Measurements from ENCODE around the gene DPH5.

DPH5 gene

DNA sequence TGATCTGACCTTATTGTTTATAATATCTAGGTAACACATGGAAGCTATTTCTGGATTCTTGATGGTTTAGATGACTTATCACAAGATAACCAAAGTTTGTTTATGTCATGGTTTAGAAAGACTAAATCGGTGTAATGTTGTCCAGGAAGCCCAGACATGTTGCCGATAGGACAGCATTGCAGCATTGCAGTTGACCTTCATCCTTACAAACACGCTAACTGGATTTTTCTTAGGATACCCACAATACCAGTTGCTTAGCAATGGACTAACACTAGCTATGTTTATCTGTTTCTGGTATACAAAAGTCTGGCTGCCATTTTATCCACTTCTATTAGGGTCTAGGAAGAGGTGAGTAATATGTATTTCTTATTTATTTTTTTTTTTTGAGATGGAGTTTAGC, 11.7 kb upstream of the DPH5 start:
- TF ChIP-seq CEBPB (IDR thresholded peaks at IDR 0.05) (no peak), TCF12 (IDR thresholded peaks at IDR 0.05; ENCODE audit: low read depth) (no peak), EP300 (IDR thresholded peaks at IDR 0.05; ENCODE audit: borderline replicate concordance) (no peak), YY1 (IDR thresholded peaks at IDR 0.05; ENCODE audit: low read depth) (no peak), EGR1 (IDR thresholded peaks at IDR 0.05) (no peak), NFIC (IDR thresholded peaks at IDR 0.05) (no peak), RAD21 (IDR thresholded peaks at IDR 0.05; ENCODE audit: low read depth) (no peak), TEAD4 (IDR thresholded peaks at IDR 0.05) (no peak), CREB1 (IDR thresholded peaks at IDR 0.05; ENCODE audit: low read depth) (no peak)
- TF ChIP-seq, protein P1, sequence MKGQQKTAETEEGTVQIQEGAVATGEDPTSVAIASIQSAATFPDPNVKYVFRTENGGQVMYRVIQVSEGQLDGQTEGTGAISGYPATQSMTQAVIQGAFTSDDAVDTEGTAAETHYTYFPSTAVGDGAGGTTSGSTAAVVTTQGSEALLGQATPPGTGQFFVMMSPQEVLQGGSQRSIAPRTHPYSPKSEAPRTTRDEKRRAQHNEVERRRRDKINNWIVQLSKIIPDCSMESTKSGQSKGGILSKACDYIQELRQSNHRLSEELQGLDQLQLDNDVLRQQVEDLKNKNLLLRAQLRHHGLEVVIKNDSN (IDR thresholded peaks at IDR 0.05): no peak
- TF ChIP-seq, protein P2, sequence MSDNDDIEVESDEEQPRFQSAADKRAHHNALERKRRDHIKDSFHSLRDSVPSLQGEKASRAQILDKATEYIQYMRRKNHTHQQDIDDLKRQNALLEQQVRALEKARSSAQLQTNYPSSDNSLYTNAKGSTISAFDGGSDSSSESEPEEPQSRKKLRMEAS (IDR thresholded peaks at IDR 0.05): no peak
- TF ChIP-seq, protein P3, sequence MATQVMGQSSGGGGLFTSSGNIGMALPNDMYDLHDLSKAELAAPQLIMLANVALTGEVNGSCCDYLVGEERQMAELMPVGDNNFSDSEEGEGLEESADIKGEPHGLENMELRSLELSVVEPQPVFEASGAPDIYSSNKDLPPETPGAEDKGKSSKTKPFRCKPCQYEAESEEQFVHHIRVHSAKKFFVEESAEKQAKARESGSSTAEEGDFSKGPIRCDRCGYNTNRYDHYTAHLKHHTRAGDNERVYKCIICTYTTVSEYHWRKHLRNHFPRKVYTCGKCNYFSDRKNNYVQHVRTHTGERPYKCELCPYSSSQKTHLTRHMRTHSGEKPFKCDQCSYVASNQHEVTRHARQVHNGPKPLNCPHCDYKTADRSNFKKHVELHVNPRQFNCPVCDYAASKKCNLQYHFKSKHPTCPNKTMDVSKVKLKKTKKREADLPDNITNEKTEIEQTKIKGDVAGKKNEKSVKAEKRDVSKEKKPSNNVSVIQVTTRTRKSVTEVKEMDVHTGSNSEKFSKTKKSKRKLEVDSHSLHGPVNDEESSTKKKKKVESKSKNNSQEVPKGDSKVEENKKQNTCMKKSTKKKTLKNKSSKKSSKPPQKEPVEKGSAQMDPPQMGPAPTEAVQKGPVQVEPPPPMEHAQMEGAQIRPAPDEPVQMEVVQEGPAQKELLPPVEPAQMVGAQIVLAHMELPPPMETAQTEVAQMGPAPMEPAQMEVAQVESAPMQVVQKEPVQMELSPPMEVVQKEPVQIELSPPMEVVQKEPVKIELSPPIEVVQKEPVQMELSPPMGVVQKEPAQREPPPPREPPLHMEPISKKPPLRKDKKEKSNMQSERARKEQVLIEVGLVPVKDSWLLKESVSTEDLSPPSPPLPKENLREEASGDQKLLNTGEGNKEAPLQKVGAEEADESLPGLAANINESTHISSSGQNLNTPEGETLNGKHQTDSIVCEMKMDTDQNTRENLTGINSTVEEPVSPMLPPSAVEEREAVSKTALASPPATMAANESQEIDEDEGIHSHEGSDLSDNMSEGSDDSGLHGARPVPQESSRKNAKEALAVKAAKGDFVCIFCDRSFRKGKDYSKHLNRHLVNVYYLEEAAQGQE (IDR thresholded peaks at IDR 0.05; ENCODE audit: low read depth): no peak

DNA sequence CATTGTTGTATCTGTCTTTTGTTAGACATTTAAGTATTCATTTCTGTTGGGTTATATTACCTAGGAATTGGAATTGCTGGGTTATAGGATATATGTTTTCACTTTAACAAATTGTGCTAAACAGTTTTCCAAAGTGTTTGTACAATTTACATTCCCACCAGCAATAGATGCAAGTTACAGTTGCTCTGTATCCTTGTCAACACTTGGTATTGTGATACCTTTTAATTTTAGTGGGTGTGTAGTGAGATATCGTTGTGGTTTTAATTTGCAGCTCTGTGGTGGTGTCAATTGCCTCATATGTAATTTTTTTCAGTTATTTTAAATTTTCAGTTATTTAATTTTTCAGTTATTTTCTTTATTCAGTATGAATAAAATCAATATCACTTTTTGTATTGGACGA, 7.4 kb upstream of the DPH5 start:
- TF ChIP-seq RAD21 (IDR thresholded peaks at IDR 0.05; ENCODE audit: low read depth): no peak
- no peak for TF ChIP-seq TCF12 (IDR thresholded peaks at IDR 0.05; ENCODE audit: low read depth)
- TF ChIP-seq EP300 (IDR thresholded peaks at IDR 0.05; ENCODE audit: borderline replicate concordance): no peak
- TF ChIP-seq EGR1 (IDR thresholded peaks at IDR 0.05): no peak
- TF ChIP-seq, protein P2 (IDR thresholded peaks at IDR 0.05): no peak
- TF ChIP-seq ZBTB7A (IDR thresholded peaks at IDR 0.05; ENCODE audit: low read depth): no peak
- TF ChIP-seq, protein P3 (IDR thresholded peaks at IDR 0.05; ENCODE audit: low read depth): no peak
- no peak for TF ChIP-seq FOXM1 (IDR thresholded peaks at IDR 0.05; ENCODE audit: borderline replicate concordance, low read depth)
- TF ChIP-seq YY1 (IDR thresholded peaks at IDR 0.05; ENCODE audit: low read depth): no peak

DNA sequence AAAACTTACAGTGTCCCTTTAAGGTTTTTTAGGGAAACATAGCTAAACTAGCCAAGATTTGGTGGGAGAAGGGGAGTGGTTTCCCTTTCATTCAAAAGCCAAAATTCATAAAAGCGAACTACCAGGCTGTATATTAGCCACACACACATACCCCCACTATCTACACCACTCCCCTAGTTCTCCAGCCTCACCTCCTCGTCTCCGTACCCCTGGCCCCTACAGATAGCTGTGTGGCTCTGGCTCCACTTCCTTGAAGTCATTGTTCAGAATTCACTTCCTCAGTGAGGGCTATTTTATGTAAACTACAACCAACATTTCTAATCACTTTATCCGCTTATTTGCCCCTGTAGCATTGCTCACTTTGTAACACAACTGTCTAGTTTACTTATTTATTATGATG, 5.3 kb upstream of the DPH5 start:
- TF ChIP-seq, protein P1 (IDR thresholded peaks at IDR 0.05): no peak
- no peak for TF ChIP-seq TEAD4 (IDR thresholded peaks at IDR 0.05)
- TF ChIP-seq, protein P2 (IDR thresholded peaks at IDR 0.05): no peak
- TF ChIP-seq TAF1 (IDR thresholded peaks at IDR 0.05; ENCODE audit: low read depth): no peak
- no peak for TF ChIP-seq EGR1 (IDR thresholded peaks at IDR 0.05)
- TF ChIP-seq YY1 (IDR thresholded peaks at IDR 0.05; ENCODE audit: low read depth): no peak
- TF ChIP-seq CREB1 (IDR thresholded peaks at IDR 0.05; ENCODE audit: low read depth): no peak
- no peak for TF ChIP-seq NFIC (IDR thresholded peaks at IDR 0.05)
- TF ChIP-seq RAD21 (IDR thresholded peaks at IDR 0.05; ENCODE audit: low read depth): no peak
- no peak for TF ChIP-seq FOXM1 (IDR thresholded peaks at IDR 0.05; ENCODE audit: borderline replicate concordance, low read depth)
- TF ChIP-seq CEBPB (IDR thresholded peaks at IDR 0.05): no peak
- TF ChIP-seq, protein P3 (IDR thresholded peaks at IDR 0.05; ENCODE audit: low read depth): no peak
- TF ChIP-seq EP300 (IDR thresholded peaks at IDR 0.05; ENCODE audit: borderline replicate concordance): no peak
- TF ChIP-seq ZBTB7A (IDR thresholded peaks at IDR 0.05; ENCODE audit: low read depth): no peak
- no peak for TF ChIP-seq TCF12 (IDR thresholded peaks at IDR 0.05; ENCODE audit: low read depth)

DNA sequence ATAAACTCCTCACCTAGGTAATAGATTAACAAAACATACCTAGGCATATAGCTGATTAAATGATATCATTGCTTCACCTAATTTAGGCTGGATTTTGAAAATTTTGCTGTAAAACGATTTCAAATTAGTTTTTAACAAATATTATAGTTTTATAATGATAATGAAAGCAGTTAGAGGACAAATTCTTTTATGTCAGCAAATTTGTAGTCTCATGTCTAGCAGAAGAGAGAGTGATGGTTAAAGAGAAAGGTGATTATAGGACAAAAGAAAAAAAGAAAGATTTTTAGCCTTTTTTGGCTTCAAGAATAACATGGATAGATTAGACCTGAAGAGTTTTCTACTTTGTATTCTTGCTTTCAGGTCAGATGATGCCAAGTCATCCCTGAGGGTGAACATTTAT, 3.6 kb upstream of the DPH5 start:
- TF ChIP-seq RAD21 (IDR thresholded peaks at IDR 0.05; ENCODE audit: low read depth): no peak
- no peak for TF ChIP-seq CEBPB (IDR thresholded peaks at IDR 0.05)
- no peak for TF ChIP-seq TEAD4 (IDR thresholded peaks at IDR 0.05)
- no peak for TF ChIP-seq FOXM1 (IDR thresholded peaks at IDR 0.05; ENCODE audit: borderline replicate concordance, low read depth)
- no peak for TF ChIP-seq TAF1 (IDR thresholded peaks at IDR 0.05; ENCODE audit: low read depth)
- no peak for TF ChIP-seq EP300 (IDR thresholded peaks at IDR 0.05; ENCODE audit: borderline replicate concordance)
- no peak for TF ChIP-seq EGR1 (IDR thresholded peaks at IDR 0.05)
- TF ChIP-seq ZBTB7A (IDR thresholded peaks at IDR 0.05; ENCODE audit: low read depth): no peak
- TF ChIP-seq, protein P1 (IDR thresholded peaks at IDR 0.05): no peak
- TF ChIP-seq, protein P3 (IDR thresholded peaks at IDR 0.05; ENCODE audit: low read depth): no peak
- TF ChIP-seq, protein P2 (IDR thresholded peaks at IDR 0.05): no peak
- TF ChIP-seq NFIC (IDR thresholded peaks at IDR 0.05): no peak
- no peak for TF ChIP-seq CREB1 (IDR thresholded peaks at IDR 0.05; ENCODE audit: low read depth)
- TF ChIP-seq TCF12 (IDR thresholded peaks at IDR 0.05; ENCODE audit: low read depth): no peak
- no peak for TF ChIP-seq YY1 (IDR thresholded peaks at IDR 0.05; ENCODE audit: low read depth)

Measured in Ishikawa (cell line).